A673 (cell line): ENCODE data around the gene PML.

ENCODE experiments used
- CTCF ChIP-seq: fragments of 300-800, 200-600 bp; sonication (generic); conservative IDR thresholded peaks from 2 replicates; pipeline ENCODE4 v1.5.1; 2017; ENCODE audit warnings: low read depth, mild to moderate bottlenecking, antibody characterized with exemption, low read length, moderate library complexity, mixed read lengths
- EZH2 ChIP-seq: fragments of 200-600 bp; sonication (generic); IDR thresholded peaks from 2 replicates; pipeline ENCODE4 v1.6.1; 2017; ENCODE audit warnings: borderline replicate concordance, low read depth, mild to moderate bottlenecking, mixed read lengths, antibody characterized with exemption, low read length; ENCODE audit not compliant: poor library complexity, severe bottlenecking

GRCh38 chr15:74010929-74011540 is 16.5 kb downstream of the PML start:
- TF ChIP-seq CTCF (no peak), EZH2 (no peak)
